Fibroblast of lung (primary cell): Measurements from ENCODE around the gene SMC3. TPM values are rescaled to one million over a fixed set of nuclear protein-coding genes. Genes with fewer than 3 reads are reported as not detected.

ENCODE experiments used
- DNase-seq, 2 donors: peaks; one replicate each; pipeline versions ENCODE4 v3.0.0 to v3.0.0-alpha.2; 2010; ENCODE audit warnings: low read depth in 2 of 2
- H2AFZ ChIP-seq: 2 replicates; pipeline ENCODE4 v1.5.1; 2012; ENCODE audit warnings: low read length, control low read depth, inconsistent platforms
- H3K27ac ChIP-seq: 2 replicates; pipeline ENCODE4 v1.5.1; 2011; ENCODE audit warnings: low read length, control low read depth; ENCODE audit not compliant: insufficient read depth
- H3K27me3 ChIP-seq: 2 replicates; pipeline ENCODE4 v1.5.1; 2011; ENCODE audit warnings: mild to moderate bottlenecking, low read length; ENCODE audit not compliant: control insufficient read depth, insufficient read depth
- H3K36me3 ChIP-seq: 2 replicates; pipeline ENCODE4 v1.5.1; 2011; ENCODE audit warnings: low read length; ENCODE audit not compliant: control insufficient read depth, insufficient read depth
- H3K4me1 ChIP-seq: 2 replicates; pipeline ENCODE4 v1.5.1; 2011; ENCODE audit warnings: low read length; ENCODE audit not compliant: control insufficient read depth, insufficient read depth; ENCODE audit errors: extremely low read depth
- H3K4me2 ChIP-seq: 2 replicates; pipeline ENCODE4 v1.5.1; 2011; ENCODE audit warnings: low read length, control low read depth; ENCODE audit not compliant: insufficient read depth; ENCODE audit errors: extremely low read depth
- H3K4me3 ChIP-seq, 4 experiments: fragments of 200-600 bp in 1 of 4; sonication (generic) in 1 of 4; replicated peaks in 1 of 4; 2 replicates each; pipeline ENCODE4 v1.5.1; 2011 to 2016; ENCODE audit warnings: low read length in 4 of 4, low read depth in 3 of 4, mild to moderate bottlenecking in 3 of 4, control low read depth in 2 of 4, inconsistent platforms in 1 of 4, mixed read lengths in 1 of 4; ENCODE audit not compliant: insufficient read depth in 1 of 4; ENCODE audit errors: control extremely low read depth in 1 of 4
- H3K79me2 ChIP-seq: 2 replicates; pipeline ENCODE4 v1.5.1; 2012; ENCODE audit warnings: mild to moderate bottlenecking, low read length, inconsistent platforms; ENCODE audit not compliant: control insufficient read depth, insufficient read depth
- H3K9ac ChIP-seq: 2 replicates; pipeline ENCODE4 v1.5.1; 2011; ENCODE audit warnings: mild to moderate bottlenecking, low read length, control low read depth; ENCODE audit not compliant: insufficient read depth
- H3K9me3 ChIP-seq: 2 replicates; pipeline ENCODE4 v1.5.1; 2012; ENCODE audit warnings: low read depth, low read length; ENCODE audit not compliant: control insufficient read depth, insufficient read depth
- H4K20me1 ChIP-seq: 2 replicates; pipeline ENCODE4 v1.5.1; 2011; ENCODE audit warnings: low read length; ENCODE audit not compliant: control insufficient read depth, insufficient read depth; ENCODE audit errors: extremely low read depth
- CTCF ChIP-seq, 2 donors: IDR thresholded peaks in 1 of 2; conservative IDR thresholded peaks in 1 of 2; 1 replicate in 1 of 2; 2 replicates in 1 of 2; pipeline ENCODE4 v1.5.1; 2011 to 2012; ENCODE audit warnings: low read length in 2 of 2, control low read depth in 1 of 2, inconsistent platforms in 1 of 2, low read depth in 1 of 2, mild to moderate bottlenecking in 1 of 2
- EZH2 ChIP-seq: IDR thresholded peaks from 2 replicates; pipeline ENCODE4 v1.5.1; 2012; ENCODE audit warnings: low read length, control low read depth, mild to moderate bottlenecking; ENCODE audit errors: missing control alignments
- polyA plus RNA-seq, 2 donors: library from polyadenylated mRNA; depleted of rRNA in 1 of 2; stranded (reverse) in 1 of 2; unstranded in 1 of 2; fragments of >200 nt; gene quantifications; 2 replicates each; pipeline ENCODE4 v1.2.1, GENCODE V29; 2011 to 2012; ENCODE audit warnings: missing spikeins in 1 of 2
- total RNA-seq: library from RNA; depleted of rRNA; stranded (reverse); fragments of >200 nt; gene quantifications from 2 replicates; pipeline ENCODE4 v1.2.1, GENCODE V29; 2014

The SMC3 gene
- total and polyA plus RNA-seq, 2 donors (not counting 1 experiment from before 2014, with no cell fraction given) = 25.9 to 31.9 TPM

DNA sequence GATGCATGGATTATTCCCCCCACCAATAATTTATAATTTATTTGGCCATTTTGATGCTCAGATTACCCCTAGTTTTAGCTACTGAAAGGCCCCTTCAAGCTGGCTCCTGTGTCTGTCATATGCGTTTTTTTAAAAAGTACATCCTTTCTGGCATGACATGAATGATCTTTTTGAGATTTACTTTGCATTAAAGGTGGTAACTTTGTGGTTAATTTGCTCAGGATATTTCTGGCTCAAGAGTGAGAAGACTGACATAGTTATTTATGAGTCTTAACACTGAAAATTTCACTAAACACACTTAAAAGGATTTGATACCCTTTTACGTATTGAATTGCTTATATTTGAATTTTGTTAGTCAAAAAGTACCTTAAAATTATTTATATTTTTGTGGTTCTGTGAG lies 5.4 kb downstream of the SMC3 start:
- H3K79me2 ChIP-seq = peaks cover 64% of the 10 kb centered on the region

GRCh38 chr10:110574420-110574819 lies 6.9 kb downstream of the SMC3 start:
- H2AFZ ChIP-seq = no peak overlapping the region
- H3K79me2 ChIP-seq = peaks cover 49% of the 10 kb centered on the region
- no peak overlapping the region for H3K4me3 ChIP-seq
- H3K4me2 ChIP-seq = no peak overlapping the region
- H3K27me3 ChIP-seq = no peaks in the 10 kb centered on the region
- peaks cover 7% of the 10 kb centered on the region for H3K36me3 ChIP-seq
- H4K20me1 ChIP-seq = no peaks in the 10 kb centered on the region
- no peak overlapping the region for H3K9ac ChIP-seq
- TF ChIP-seq EZH2 (no peak), CTCF (conservative IDR thresholded peaks at IDR 0.05 in 1 of 2, IDR thresholded peaks at IDR 0.05 in 1 of 2; ENCODE audit: low read depth in 1 of 2, low read length in 2 of 2) (no peak)
- H3K4me1 ChIP-seq = peaks cover 8% of the 10 kb centered on the region
- no peaks in the 10 kb centered on the region for H3K9me3 ChIP-seq
- peak; percentile 5 to 8 for DNase-seq
- no peak overlapping the region for H3K27ac ChIP-seq

More for the DNA sequence above, 5.4 kb downstream of the SMC3 start:
- DNase-seq = no peak
- H3K4me2 ChIP-seq = no peak overlapping the region
- H3K27me3 ChIP-seq = no peaks in the 10 kb centered on the region
- no peaks in the 10 kb centered on the region for H3K36me3 ChIP-seq
- peaks cover 8% of the 10 kb centered on the region for H3K4me1 ChIP-seq
- no peaks in the 10 kb centered on the region for H3K9me3 ChIP-seq
- H3K9ac ChIP-seq = no peak overlapping the region
- no peak overlapping the region for H2AFZ ChIP-seq
- H3K4me3 ChIP-seq = no peak overlapping the region
- TF ChIP-seq CTCF (conservative IDR thresholded peaks at IDR 0.05 in 1 of 2, IDR thresholded peaks at IDR 0.05 in 1 of 2; ENCODE audit: low read depth in 1 of 2, low read length in 2 of 2) (no peak), EZH2 (no peak)
- no peaks in the 10 kb centered on the region for H4K20me1 ChIP-seq
- no peak overlapping the region for H3K27ac ChIP-seq

GRCh38 chr10:110576220-110576619 lies 8.7 kb downstream of the SMC3 start:
- TF ChIP-seq EZH2 (no peak), CTCF (conservative IDR thresholded peaks at IDR 0.05 in 1 of 2, IDR thresholded peaks at IDR 0.05 in 1 of 2; ENCODE audit: low read depth in 1 of 2, low read length in 2 of 2) (no peak)
- H3K27me3 ChIP-seq = no peaks in the 10 kb centered on the region
- H3K9ac ChIP-seq = no peak overlapping the region
- no peaks in the 10 kb centered on the region for H3K9me3 ChIP-seq
- peaks cover 8% of the 10 kb centered on the region for H3K4me1 ChIP-seq
- H3K4me3 ChIP-seq = no peak overlapping the region
- H3K4me2 ChIP-seq = peak overlapping the region; percentile 8
- H3K27ac ChIP-seq = no peak overlapping the region
- H3K79me2 ChIP-seq = peaks cover 31% of the 10 kb centered on the region
- peaks cover 9% of the 10 kb centered on the region for H3K36me3 ChIP-seq
- H2AFZ ChIP-seq = no peak overlapping the region
- no peaks in the 10 kb centered on the region for H4K20me1 ChIP-seq
- DNase-seq = peak; percentile 78 to 87
